ENCODE data around the gene IL12RB1.

DNA sequence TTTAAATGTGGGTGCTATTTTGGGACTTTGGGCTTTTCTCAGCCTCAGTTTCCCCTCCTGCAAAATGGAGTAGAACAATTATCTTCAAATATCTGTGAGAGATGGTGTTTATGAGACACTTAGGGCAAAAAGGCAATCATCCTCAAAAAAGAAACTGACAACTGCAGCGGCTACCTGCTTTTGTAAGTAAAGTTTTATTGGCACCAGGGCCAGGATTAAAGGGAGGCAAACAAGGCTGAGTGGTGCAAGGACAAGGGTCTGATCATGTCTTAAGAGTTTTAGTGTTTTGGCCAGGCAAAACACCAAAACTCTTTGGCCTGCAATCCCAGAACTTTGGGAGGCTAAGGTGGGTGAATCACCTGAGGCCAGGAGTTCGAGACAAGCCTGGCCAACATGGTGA lies 9.5 kb upstream of the IL12RB1 start:
- TF ChIP-seq, protein P1, sequence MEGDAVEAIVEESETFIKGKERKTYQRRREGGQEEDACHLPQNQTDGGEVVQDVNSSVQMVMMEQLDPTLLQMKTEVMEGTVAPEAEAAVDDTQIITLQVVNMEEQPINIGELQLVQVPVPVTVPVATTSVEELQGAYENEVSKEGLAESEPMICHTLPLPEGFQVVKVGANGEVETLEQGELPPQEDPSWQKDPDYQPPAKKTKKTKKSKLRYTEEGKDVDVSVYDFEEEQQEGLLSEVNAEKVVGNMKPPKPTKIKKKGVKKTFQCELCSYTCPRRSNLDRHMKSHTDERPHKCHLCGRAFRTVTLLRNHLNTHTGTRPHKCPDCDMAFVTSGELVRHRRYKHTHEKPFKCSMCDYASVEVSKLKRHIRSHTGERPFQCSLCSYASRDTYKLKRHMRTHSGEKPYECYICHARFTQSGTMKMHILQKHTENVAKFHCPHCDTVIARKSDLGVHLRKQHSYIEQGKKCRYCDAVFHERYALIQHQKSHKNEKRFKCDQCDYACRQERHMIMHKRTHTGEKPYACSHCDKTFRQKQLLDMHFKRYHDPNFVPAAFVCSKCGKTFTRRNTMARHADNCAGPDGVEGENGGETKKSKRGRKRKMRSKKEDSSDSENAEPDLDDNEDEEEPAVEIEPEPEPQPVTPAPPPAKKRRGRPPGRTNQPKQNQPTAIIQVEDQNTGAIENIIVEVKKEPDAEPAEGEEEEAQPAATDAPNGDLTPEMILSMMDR (conservative IDR thresholded peaks at IDR 0.05 in 1 of 2, IDR thresholded peaks at IDR 0.05 in 1 of 2; ENCODE audit: extremely low read depth in 1 of 2, insufficient read depth in 1 of 2, low read depth in 1 of 2, low read length in 2 of 2) = no peak
- no peak for TF ChIP-seq EZH2 (IDR thresholded peaks at IDR 0.05; ENCODE audit: borderline replicate concordance, low read length)

All from mammary epithelial cell (primary cell).